ENCODE measurements around the gene CAPN1. TPM values are rescaled to one million over a fixed set of nuclear protein-coding genes. Genes with fewer than 3 reads are reported as not detected.

The CAPN1 gene
- total RNA-seq, 1 experiment from 2014 or later: 175 TPM

- Histone ChIP-seq H3K18ac (ENCODE audit: insufficient read length, low read depth, low read length) (no peak overlapping the region), H3K79me1 (ENCODE audit: insufficient read depth, low read depth, low read length, poor library complexity, severe bottlenecking) (no peaks in the 10 kb centered on the region), H4K5ac (ENCODE audit: insufficient read length, low read depth, low read length) (no peak overlapping the region), H3K23ac (ENCODE audit: insufficient read length, low read depth, low read length) (no peak overlapping the region), H2BK12ac (ENCODE audit: insufficient read length, low read depth, low read length) (no peak overlapping the region), H3K27me3 (ENCODE audit: insufficient read depth, low read length) (no peaks in the 10 kb centered on the region), H3K9ac (ENCODE audit: extremely low read depth, insufficient read length, low read length) (no peak overlapping the region), H3K4me1 (ENCODE audit: insufficient read depth, low read length) (no peaks in the 10 kb centered on the region; the same call in 1 of the 2 replicates), H2BK15ac (ENCODE audit: low read depth, low read length) (no peak overlapping the region), H4K20me1 (ENCODE audit: control insufficient read depth, insufficient read depth, insufficient read length) (no peaks in the 10 kb centered on the region), H3K56ac (ENCODE audit: insufficient read length, low read depth, low read length) (no peak overlapping the region), H3K27ac (ENCODE audit: insufficient read length, low read depth, low read length) (no peak overlapping the region), H2BK20ac (ENCODE audit: low read depth, low read length, poor library complexity, severe bottlenecking) (no peak overlapping the region), H2AFZ (ENCODE audit: low read length) (no peak overlapping the region), H3T11ph (ENCODE audit: low read length) (no peak overlapping the region), H3K4ac (ENCODE audit: low read depth, low read length) (no peak overlapping the region), H3K9me3 (ENCODE audit: control insufficient read depth, low read depth, low read length) (no peaks in the 10 kb centered on the region), H2AK5ac (ENCODE audit: insufficient read length, low read length) (no peak overlapping the region), H3K14ac (ENCODE audit: insufficient read depth, low read length) (no peak overlapping the region), H3K23me2 (ENCODE audit: insufficient read length, low read depth, low read length, poor library complexity, severe bottlenecking) (no peaks in the 10 kb centered on the region), H3K4me2 (ENCODE audit: insufficient read depth, insufficient read length, low read length) (no peak overlapping the region), H4K91ac (ENCODE audit: insufficient read length, low read depth, low read length) (no peak overlapping the region), H3K79me2 (ENCODE audit: insufficient read depth, low read length) (no peaks in the 10 kb centered on the region), H2BK120ac (ENCODE audit: low read depth, low read length, poor library complexity, severe bottlenecking) (no peak overlapping the region), H4K8ac (replicated peaks; ENCODE audit: insufficient read length, low read depth, low read length) (no peak overlapping the region), H2BK5ac (ENCODE audit: insufficient read length, low read length) (no peak overlapping the region)
- Mint-ChIP-seq H3K4me3 (peak overlapping the region in 1 of 2 experiments; percentile 14; a peak in 2 of 5 replicates), H3K27me3 (ENCODE audit: low read depth) (no peaks in the 10 kb centered on the region), H3K4me1 (peaks cover 11 to 26% of the 10 kb centered on the region in 2 experiments), H3K9me3 (no peaks in the 10 kb centered on the region), H3K27ac (peak overlapping the region in 1 of 3 experiments; percentile 79; a peak in 4 of 7 replicates), H3K36me3 (ENCODE audit: insufficient read depth in 1 of 3, low read depth in 3 of 3) (peaks cover 18 to 71% (median 64%) of the 10 kb centered on the region in 3 experiments; a peak in 6 of 7 replicates)
- WGBS (ENCODE audit: extremely low coverage, insufficient read length, low lambda C conversion rate): no CpG with 5 or more reads among the region's 7 CpGs
- no peak for DNase-seq
- TF ChIP-seq CTCF (conservative IDR thresholded peaks at IDR 0.05): no peak
These were observed 25.2 kb downstream of the CAPN1 start for GRCh38 chr11:65206901-65207300.

Measured in H9 (cell line).